Natural killer cell (primary cell): Measurements from ENCODE around the gene PRXL2B. TPM values are rescaled to one million over a fixed set of nuclear protein-coding genes. Genes with fewer than 3 reads are reported as not detected.
A peak's percentile ranks its signal among the peaks of the same experiment; 100 is the strongest.

Source experiments
- ATAC-seq, 3 donors: fragments of 150-1000 bp in 2 of 3; fragments of 200-7000 bp in 1 of 3; cut with Tn5 transposase; 1 replicate in 1 of 3; 2 replicates in 2 of 3; pipeline ENCODE4 v1.10.0; 2021; ENCODE audit warnings: mild to moderate bottlenecking in 2 of 3, moderate library complexity in 2 of 3
- DNase-seq, 2 donors: peaks; one replicate each; pipeline versions ENCODE4 v3.0.0 to v3.0.0-alpha.2; 2013 to 2021; ENCODE audit warnings: mixed read lengths in 1 of 2
- H3K27ac ChIP-seq: one replicate; pipeline ENCODE4 v1.5.1; 2013; ENCODE audit warnings: mild to moderate bottlenecking, low read length
- H3K27me3 ChIP-seq: one replicate; pipeline ENCODE4 v1.6.1; 2013; ENCODE audit warnings: low read length; ENCODE audit not compliant: control insufficient read depth, insufficient read depth
- H3K36me3 ChIP-seq: one replicate; pipeline ENCODE4 v1.6.1; 2013; ENCODE audit warnings: low read length; ENCODE audit not compliant: control insufficient read depth, insufficient read depth
- H3K4me1 ChIP-seq: one replicate; pipeline ENCODE4 v1.6.1; 2013; ENCODE audit warnings: low read length; ENCODE audit not compliant: control insufficient read depth, insufficient read depth
- H3K4me3 ChIP-seq: one replicate; pipeline ENCODE4 v1.5.1; 2013; ENCODE audit warnings: low read length
- H3K9me3 ChIP-seq: one replicate; pipeline ENCODE4 v1.6.1; 2013; ENCODE audit warnings: low read length; ENCODE audit not compliant: control insufficient read depth, insufficient read depth
- H3K27ac Mint-ChIP-seq, 2 donors: one replicate each; pipeline ENCODE4 v1.8.0; 2022; ENCODE audit warnings: mild to moderate bottlenecking in 2 of 2, mixed read lengths in 2 of 2, moderate library complexity in 1 of 2
- H3K27me3 Mint-ChIP-seq, 2 donors: one replicate each; pipeline ENCODE4 v1.8.0; 2022; ENCODE audit warnings: low read depth in 2 of 2, mixed read lengths in 2 of 2
- H3K36me3 Mint-ChIP-seq: one replicate; pipeline ENCODE4 v1.8.0; 2022; ENCODE audit warnings: mixed read lengths
- H3K4me1 Mint-ChIP-seq, 2 donors: one replicate each; pipeline ENCODE4 v1.8.0; 2022; ENCODE audit warnings: mixed read lengths in 2 of 2
- H3K4me3 Mint-ChIP-seq: one replicate; pipeline ENCODE4 v1.8.0; 2022; ENCODE audit warnings: mild to moderate bottlenecking, moderate library complexity, mixed read lengths
- H3K9me3 Mint-ChIP-seq, 2 donors: one replicate each; pipeline ENCODE4 v1.8.0; 2022; ENCODE audit warnings: mixed read lengths in 2 of 2
- WGBS: methylation state at CpG from one replicate; pipeline ENCODE4 v1.1.7; 2013; ENCODE audit warnings: missing lambda C conversion rate; ENCODE audit not compliant: insufficient coverage; 5-methylcytosine and 5-hydroxymethylcytosine counted together
- intact Hi-C: fragments of 100-400 bp; cut with micrococcal nuclease; formaldehyde crosslinking; loops from one replicate; pipeline ENCODE4 v1.14.2; 2022
- total RNA-seq, 4 donors: library from RNA; stranded (reverse); fragments of 120-200 nt in 1 of 4; gene quantifications; one replicate each; pipeline versions ENCODE4 v1.2.3 to v1.2.4, GENCODE V29; 2013 to 2022
- TF ChIP-seq, protein P1 (sequence below): fragments of 200-600 bp; IDR thresholded peaks from one replicate; pipeline ENCODE4 v1.8.0; 2022; ENCODE audit warnings: antibody characterized with exemption

The PRXL2B gene
- total RNA-seq, 3 donors from 2014 or later (not counting 1 experiment from before 2014, with no cell fraction given) = 11.3 to 15.1 (median 11.6) TPM

DNA sequence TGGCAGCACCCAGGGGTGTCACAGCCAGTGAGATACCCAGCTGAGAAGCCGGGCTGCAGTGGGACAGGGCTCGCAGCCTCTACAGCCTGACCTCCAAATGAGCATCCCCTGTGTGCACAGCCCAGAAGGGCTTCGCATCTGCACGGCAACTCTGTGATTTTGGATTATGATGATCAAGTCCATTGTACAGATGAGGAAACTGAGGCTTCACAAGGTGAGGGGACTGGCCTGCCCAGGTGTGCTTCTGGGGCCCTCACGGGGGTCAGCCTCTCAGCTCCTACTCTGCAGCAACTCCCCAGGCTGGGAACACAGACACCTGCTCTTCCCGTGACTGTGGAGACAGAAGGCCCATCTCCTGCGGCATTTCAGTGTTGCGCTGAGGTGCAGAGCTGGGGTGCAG lies 47.7 kb upstream of the PRXL2B start:
- no peak overlapping the region for H3K4me3 Mint-ChIP-seq
- no peaks in the 10 kb centered on the region for H3K36me3 Mint-ChIP-seq
- H3K27me3 Mint-ChIP-seq = peaks cover 0 to 3% of the 10 kb centered on the region in 2 donors
- H3K36me3 ChIP-seq = no peaks in the 10 kb centered on the region
- peaks cover 31% of the 10 kb centered on the region for H3K4me1 ChIP-seq
- TF ChIP-seq, protein P1, sequence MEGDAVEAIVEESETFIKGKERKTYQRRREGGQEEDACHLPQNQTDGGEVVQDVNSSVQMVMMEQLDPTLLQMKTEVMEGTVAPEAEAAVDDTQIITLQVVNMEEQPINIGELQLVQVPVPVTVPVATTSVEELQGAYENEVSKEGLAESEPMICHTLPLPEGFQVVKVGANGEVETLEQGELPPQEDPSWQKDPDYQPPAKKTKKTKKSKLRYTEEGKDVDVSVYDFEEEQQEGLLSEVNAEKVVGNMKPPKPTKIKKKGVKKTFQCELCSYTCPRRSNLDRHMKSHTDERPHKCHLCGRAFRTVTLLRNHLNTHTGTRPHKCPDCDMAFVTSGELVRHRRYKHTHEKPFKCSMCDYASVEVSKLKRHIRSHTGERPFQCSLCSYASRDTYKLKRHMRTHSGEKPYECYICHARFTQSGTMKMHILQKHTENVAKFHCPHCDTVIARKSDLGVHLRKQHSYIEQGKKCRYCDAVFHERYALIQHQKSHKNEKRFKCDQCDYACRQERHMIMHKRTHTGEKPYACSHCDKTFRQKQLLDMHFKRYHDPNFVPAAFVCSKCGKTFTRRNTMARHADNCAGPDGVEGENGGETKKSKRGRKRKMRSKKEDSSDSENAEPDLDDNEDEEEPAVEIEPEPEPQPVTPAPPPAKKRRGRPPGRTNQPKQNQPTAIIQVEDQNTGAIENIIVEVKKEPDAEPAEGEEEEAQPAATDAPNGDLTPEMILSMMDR = no peak
- ATAC-seq (no peak), DNase-seq (no peak)
- H3K4me1 Mint-ChIP-seq = peaks cover 0 to 2% of the 10 kb centered on the region in 2 donors
- no peak overlapping the region for H3K27ac Mint-ChIP-seq
- H3K4me3 ChIP-seq = no peak overlapping the region
- 83% methylated on average over 8 of the region's 8 CpGs for WGBS
- H3K27me3 ChIP-seq = no peaks in the 10 kb centered on the region
- no peaks in the 10 kb centered on the region for H3K9me3 ChIP-seq
- H3K27ac ChIP-seq = no peak overlapping the region
- intact Hi-C loops = no loop called here
- no peaks in the 10 kb centered on the region for H3K9me3 Mint-ChIP-seq

DNA sequence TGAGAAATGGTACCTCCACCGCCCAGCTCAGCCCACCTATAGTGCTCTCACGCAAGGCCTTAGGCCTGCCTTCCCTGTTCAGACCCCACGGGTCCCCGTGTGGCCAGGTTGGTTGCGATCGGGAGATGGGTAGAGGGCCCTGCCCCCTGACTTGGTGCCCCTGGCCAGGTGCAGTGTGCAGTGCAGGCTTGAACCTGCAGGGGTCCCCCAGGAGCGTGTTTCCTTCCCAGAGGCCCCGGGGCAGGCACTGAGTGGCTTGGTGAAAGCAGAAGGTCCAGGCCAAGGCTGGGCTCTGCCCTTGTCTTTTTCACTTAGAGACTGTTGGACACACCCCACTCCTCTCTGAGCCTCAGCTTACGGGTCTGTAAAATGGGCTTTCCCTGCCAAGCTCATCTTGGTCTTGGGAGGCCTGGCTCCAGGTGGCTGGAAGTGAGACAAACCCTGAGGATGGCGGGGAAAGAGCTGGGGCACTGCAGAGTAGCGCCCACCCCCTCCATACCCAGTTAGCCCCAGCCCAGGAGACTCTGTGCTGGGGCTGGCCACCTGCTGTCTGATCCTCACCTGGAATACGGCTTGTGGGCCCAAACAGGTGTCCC lies 47.2 kb upstream of the PRXL2B start:
- 81% methylated on average over 12 of the region's 12 CpGs for WGBS
- Histone ChIP-seq H3K9me3 (no peaks in the 10 kb centered on the region), H3K27me3 (no peaks in the 10 kb centered on the region), H3K27ac (no peak overlapping the region), H3K4me1 (peaks cover 36% of the 10 kb centered on the region), H3K4me3 (no peak overlapping the region), H3K36me3 (no peaks in the 10 kb centered on the region)
- Mint-ChIP-seq H3K4me1 (peaks cover 0 to 7% of the 10 kb centered on the region in 2 donors), H3K27ac (no peak overlapping the region), H3K27me3 (peaks cover 0 to 3% of the 10 kb centered on the region in 2 donors), H3K36me3 (no peaks in the 10 kb centered on the region), H3K4me3 (no peak overlapping the region), H3K9me3 (no peaks in the 10 kb centered on the region)
- intact Hi-C loops = no loop called here
- peak in 2 of 3 donors; percentile 37 to 57 for ATAC-seq
- TF ChIP-seq, protein P1 = peak; percentile 11
- DNase-seq = peak in 1 of 2 donors; percentile 58

DNA sequence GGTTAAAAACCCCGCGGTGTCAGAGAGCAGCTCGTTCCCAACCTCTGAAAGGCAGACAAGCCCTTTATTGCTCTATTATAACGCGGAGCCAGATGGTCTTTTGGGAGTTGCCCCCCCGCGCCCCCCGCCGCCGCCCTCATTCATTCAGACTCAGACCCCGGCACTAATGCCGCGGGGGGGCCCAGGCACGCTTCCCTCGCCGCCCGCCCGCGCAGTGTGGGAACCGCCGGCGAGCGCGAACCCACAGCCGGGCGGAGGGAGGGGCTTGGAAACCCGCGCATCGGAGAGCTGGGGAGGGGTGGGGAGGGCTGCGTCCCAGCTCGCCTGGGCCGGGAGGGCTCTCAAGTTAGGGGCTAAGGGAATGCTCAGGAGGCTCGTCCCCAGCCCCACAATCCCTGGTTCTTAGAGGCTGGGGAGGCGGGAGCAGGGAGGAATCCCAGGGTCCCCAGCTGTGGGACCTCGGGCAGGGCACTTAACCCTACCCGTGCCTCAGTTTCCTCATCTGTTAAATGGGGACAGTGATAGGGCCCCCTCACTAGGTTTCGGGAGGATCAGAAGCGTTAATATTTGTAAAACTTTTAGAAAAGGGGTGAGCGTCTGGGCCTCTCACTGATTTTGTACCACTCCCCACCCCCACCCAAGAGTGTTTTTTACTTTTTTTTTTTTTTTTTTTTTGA lies 45.6 kb upstream of the PRXL2B start:
- peaks cover 48% of the 10 kb centered on the region for H3K4me1 ChIP-seq
- no peaks in the 10 kb centered on the region for H3K27me3 ChIP-seq
- 8% methylated on average over 36 of the region's 39 CpGs for WGBS
- no peaks in the 10 kb centered on the region for H3K9me3 ChIP-seq
- peaks cover 0 to 12% of the 10 kb centered on the region in 2 donors for H3K4me1 Mint-ChIP-seq
- intact Hi-C loops = loop anchor here (10.0 kb wide), 2 partner anchors 104 to 346 kb away; partner anchors contain the start of gene FAAP20
- no peaks in the 10 kb centered on the region for H3K36me3 ChIP-seq
- H3K4me3 Mint-ChIP-seq = no peak overlapping the region
- ATAC-seq = peak in 1 of 3 donors; percentile 40
- no peak overlapping the region for H3K4me3 ChIP-seq
- H3K27ac ChIP-seq = no peak overlapping the region
- TF ChIP-seq, protein P1 = no peak
- peak in 1 of 2 donors; percentile 47 for DNase-seq
- H3K36me3 Mint-ChIP-seq = no peaks in the 10 kb centered on the region
- H3K9me3 Mint-ChIP-seq = no peaks in the 10 kb centered on the region
- peaks cover 0 to 3% of the 10 kb centered on the region in 2 donors for H3K27me3 Mint-ChIP-seq
- H3K27ac Mint-ChIP-seq = no peak overlapping the region
